Fibroblast of lung (primary cell): Measurements from ENCODE around the gene KITLG. TPM values are rescaled to one million over a fixed set of nuclear protein-coding genes. Genes with fewer than 3 reads are reported as not detected.

ENCODE experiments used
- DNase-seq, 2 donors: peaks; one replicate each; pipeline versions ENCODE4 v3.0.0 to v3.0.0-alpha.2; 2010; ENCODE audit warnings: low read depth in 2 of 2
- H2AFZ ChIP-seq: 2 replicates; pipeline ENCODE4 v1.5.1; 2012; ENCODE audit warnings: low read length, control low read depth, inconsistent platforms
- H3K27ac ChIP-seq: 2 replicates; pipeline ENCODE4 v1.5.1; 2011; ENCODE audit warnings: low read length, control low read depth; ENCODE audit not compliant: insufficient read depth
- H3K27me3 ChIP-seq: 2 replicates; pipeline ENCODE4 v1.5.1; 2011; ENCODE audit warnings: mild to moderate bottlenecking, low read length; ENCODE audit not compliant: control insufficient read depth, insufficient read depth
- H3K36me3 ChIP-seq: 2 replicates; pipeline ENCODE4 v1.5.1; 2011; ENCODE audit warnings: low read length; ENCODE audit not compliant: control insufficient read depth, insufficient read depth
- H3K4me1 ChIP-seq: 2 replicates; pipeline ENCODE4 v1.5.1; 2011; ENCODE audit warnings: low read length; ENCODE audit not compliant: control insufficient read depth, insufficient read depth; ENCODE audit errors: extremely low read depth
- H3K4me2 ChIP-seq: 2 replicates; pipeline ENCODE4 v1.5.1; 2011; ENCODE audit warnings: low read length, control low read depth; ENCODE audit not compliant: insufficient read depth; ENCODE audit errors: extremely low read depth
- H3K4me3 ChIP-seq, 4 experiments: fragments of 200-600 bp in 1 of 4; sonication (generic) in 1 of 4; replicated peaks in 1 of 4; 2 replicates each; pipeline ENCODE4 v1.5.1; 2011 to 2016; ENCODE audit warnings: low read length in 4 of 4, low read depth in 3 of 4, mild to moderate bottlenecking in 3 of 4, control low read depth in 2 of 4, inconsistent platforms in 1 of 4, mixed read lengths in 1 of 4; ENCODE audit not compliant: insufficient read depth in 1 of 4; ENCODE audit errors: control extremely low read depth in 1 of 4
- H3K79me2 ChIP-seq: 2 replicates; pipeline ENCODE4 v1.5.1; 2012; ENCODE audit warnings: mild to moderate bottlenecking, low read length, inconsistent platforms; ENCODE audit not compliant: control insufficient read depth, insufficient read depth
- H3K9ac ChIP-seq: 2 replicates; pipeline ENCODE4 v1.5.1; 2011; ENCODE audit warnings: mild to moderate bottlenecking, low read length, control low read depth; ENCODE audit not compliant: insufficient read depth
- H3K9me3 ChIP-seq: 2 replicates; pipeline ENCODE4 v1.5.1; 2012; ENCODE audit warnings: low read depth, low read length; ENCODE audit not compliant: control insufficient read depth, insufficient read depth
- H4K20me1 ChIP-seq: 2 replicates; pipeline ENCODE4 v1.5.1; 2011; ENCODE audit warnings: low read length; ENCODE audit not compliant: control insufficient read depth, insufficient read depth; ENCODE audit errors: extremely low read depth
- CTCF ChIP-seq, 2 donors: IDR thresholded peaks in 1 of 2; conservative IDR thresholded peaks in 1 of 2; 1 replicate in 1 of 2; 2 replicates in 1 of 2; pipeline ENCODE4 v1.5.1; 2011 to 2012; ENCODE audit warnings: low read length in 2 of 2, control low read depth in 1 of 2, inconsistent platforms in 1 of 2, low read depth in 1 of 2, mild to moderate bottlenecking in 1 of 2
- EZH2 ChIP-seq: IDR thresholded peaks from 2 replicates; pipeline ENCODE4 v1.5.1; 2012; ENCODE audit warnings: low read length, control low read depth, mild to moderate bottlenecking; ENCODE audit errors: missing control alignments
- polyA plus RNA-seq, 2 donors: library from polyadenylated mRNA; depleted of rRNA in 1 of 2; stranded (reverse) in 1 of 2; unstranded in 1 of 2; fragments of >200 nt; gene quantifications; 2 replicates each; pipeline ENCODE4 v1.2.1, GENCODE V29; 2011 to 2012; ENCODE audit warnings: missing spikeins in 1 of 2
- total RNA-seq: library from RNA; depleted of rRNA; stranded (reverse); fragments of >200 nt; gene quantifications from 2 replicates; pipeline ENCODE4 v1.2.1, GENCODE V29; 2014

Gene KITLG
- total and polyA plus RNA-seq, 2 donors (not counting 1 experiment from before 2014, with no cell fraction given), result 64.6 to 132 TPM

GRCh38 chr12:88495031-88495430 lies 85.2 kb downstream of the KITLG start:
- no peak overlapping the region for H3K9ac ChIP-seq
- H3K9me3 ChIP-seq, result no peaks in the 10 kb centered on the region
- TF ChIP-seq CTCF (conservative IDR thresholded peaks at IDR 0.05 in 1 of 2, IDR thresholded peaks at IDR 0.05 in 1 of 2; ENCODE audit: low read depth in 1 of 2, low read length in 2 of 2) (no peak), EZH2 (no peak)
- no peaks in the 10 kb centered on the region for H3K79me2 ChIP-seq
- no peak overlapping the region for H3K4me3 ChIP-seq
- no peak for DNase-seq
- no peaks in the 10 kb centered on the region for H4K20me1 ChIP-seq
- H3K4me1 ChIP-seq, result peaks cover 8% of the 10 kb centered on the region
- no peaks in the 10 kb centered on the region for H3K36me3 ChIP-seq
- H3K27me3 ChIP-seq, result no peaks in the 10 kb centered on the region
- H2AFZ ChIP-seq, result no peak overlapping the region
- no peak overlapping the region for H3K4me2 ChIP-seq
- H3K27ac ChIP-seq, result no peak overlapping the region

GRCh38 chr12:88494520-88494919 lies 85.8 kb downstream of the KITLG start:
- no peak for DNase-seq
- Histone ChIP-seq H3K4me2 (no peak overlapping the region), H3K4me3 (no peak overlapping the region), H3K27ac (no peak overlapping the region), H4K20me1 (no peaks in the 10 kb centered on the region), H2AFZ (no peak overlapping the region), H3K27me3 (no peaks in the 10 kb centered on the region), H3K9ac (no peak overlapping the region), H3K36me3 (no peaks in the 10 kb centered on the region), H3K9me3 (no peaks in the 10 kb centered on the region), H3K79me2 (no peaks in the 10 kb centered on the region), H3K4me1 (peaks cover 8% of the 10 kb centered on the region)
- TF ChIP-seq CTCF (conservative IDR thresholded peaks at IDR 0.05 in 1 of 2, IDR thresholded peaks at IDR 0.05 in 1 of 2; ENCODE audit: low read depth in 1 of 2, low read length in 2 of 2) (no peak), EZH2 (no peak)

GRCh38 chr12:88493636-88494035 lies 86.6 kb downstream of the KITLG start:
- H3K9ac ChIP-seq, result no peak overlapping the region
- no peaks in the 10 kb centered on the region for H3K27me3 ChIP-seq
- H3K36me3 ChIP-seq, result no peaks in the 10 kb centered on the region

More at GRCh38 chr12:88493636-88494035, 86.6 kb downstream of the KITLG start:
- Histone ChIP-seq H2AFZ (no peak overlapping the region), H3K27ac (no peak overlapping the region), H3K4me3 (peak overlapping the region in 1 of 4 experiments; percentile 20), H3K4me1 (peaks cover 8% of the 10 kb centered on the region), H3K4me2 (peak overlapping the region; percentile 27), H3K9me3 (no peaks in the 10 kb centered on the region), H4K20me1 (no peaks in the 10 kb centered on the region), H3K79me2 (no peaks in the 10 kb centered on the region)
- TF ChIP-seq EZH2, result no peak
- no peak for TF ChIP-seq CTCF (conservative IDR thresholded peaks at IDR 0.05 in 1 of 2, IDR thresholded peaks at IDR 0.05 in 1 of 2; ENCODE audit: low read depth in 1 of 2, low read length in 2 of 2)
- peak; percentile 92 to 97 for DNase-seq
